Measurements from ENCODE around the gene PPFIA4. TPM values are rescaled to one million over a fixed set of nuclear protein-coding genes. Genes with fewer than 3 reads are reported as not detected.

PPFIA4 gene
- total and polyA plus RNA-seq, 10 donors = 0.21 to 12.0 (median 4.9) TPM

- intact Hi-C loops (cut with DNase I; ENCODE audit: low total_unique reads) = no loop called here
Observed at GRCh38 chr1:203052601-203053000, 26.3 kb downstream of the PPFIA4 start.

GRCh38 chr1:203054184-203054583, 27.9 kb downstream of the PPFIA4 start:
- no peak overlapping the region for H3K27ac ChIP-seq
- DNase-seq = no peak
- TF ChIP-seq POLR2A (IDR thresholded peaks at IDR 0.05) = no peak
- TF ChIP-seq POLR2AphosphoS5 (IDR thresholded peaks at IDR 0.05) = no peak
- no peak for TF ChIP-seq CTCF (IDR thresholded peaks at IDR 0.05 in 8 of 11, conservative IDR thresholded peaks at IDR 0.05 in 3 of 11)
- no peaks in the 10 kb centered on the region for H3K9me3 ChIP-seq
- no peaks in the 10 kb centered on the region for H3K36me3 ChIP-seq
- H3K4me1 ChIP-seq = peaks cover 0 to 27% (median 10%) of the 10 kb centered on the region in 6 donors
- intact Hi-C loops (cut with DNase I; ENCODE audit: low total_unique reads) = no loop called here
- H3K27me3 ChIP-seq (replicated peaks in 1 of 7) = peaks cover 0 to 24% (median 0%) of the 10 kb centered on the region in 7 donors
- H3K4me3 ChIP-seq = no peak overlapping the region
- WGBS, 5 donors = 29 to 91% (median 68%) methylated on average over 1 of the region's 1 CpG

More at GRCh38 chr1:203052601-203053000, 26.3 kb downstream of the PPFIA4 start:
- TF ChIP-seq POLR2A (IDR thresholded peaks at IDR 0.05) = no peak
- no peak for TF ChIP-seq POLR2AphosphoS5 (IDR thresholded peaks at IDR 0.05)
- no peak for TF ChIP-seq CTCF (IDR thresholded peaks at IDR 0.05 in 8 of 11, conservative IDR thresholded peaks at IDR 0.05 in 3 of 11)
- Histone ChIP-seq H3K4me3 (no peak overlapping the region), H3K36me3 (no peaks in the 10 kb centered on the region), H3K9me3 (no peaks in the 10 kb centered on the region), H3K4me1 (peaks cover 0 to 12% (median 2%) of the 10 kb centered on the region in 6 donors), H3K27me3 (replicated peaks in 1 of 7) (peaks cover 0 to 32% (median 0%) of the 10 kb centered on the region in 7 donors), H3K27ac (no peak overlapping the region)
- 78 to 90% (median 86%) methylated on average over 3 of the region's 3 CpGs for WGBS, 5 donors
- no peak for DNase-seq

GRCh38 chr1:203054642-203055041, 28.4 kb downstream of the PPFIA4 start:
- H3K27ac ChIP-seq = no peak overlapping the region
- H3K9me3 ChIP-seq = no peaks in the 10 kb centered on the region
- H3K4me1 ChIP-seq = peaks cover 0 to 31% (median 11%) of the 10 kb centered on the region in 6 donors
- no peak for TF ChIP-seq POLR2AphosphoS5 (IDR thresholded peaks at IDR 0.05)
- no peak for TF ChIP-seq CTCF (IDR thresholded peaks at IDR 0.05 in 8 of 11, conservative IDR thresholded peaks at IDR 0.05 in 3 of 11)
- TF ChIP-seq POLR2A (IDR thresholded peaks at IDR 0.05) = no peak
- no peaks in the 10 kb centered on the region for H3K36me3 ChIP-seq
- no peak overlapping the region for H3K4me3 ChIP-seq
- DNase-seq = no peak
- WGBS, 5 donors = 76 to 92% (median 85%) methylated on average over 5 of the region's 5 CpGs
- H3K27me3 ChIP-seq (replicated peaks in 1 of 7) = peaks cover 0 to 24% (median 0%) of the 10 kb centered on the region in 7 donors
- intact Hi-C loops (cut with DNase I; ENCODE audit: low total_unique reads) = no loop called here

GRCh38 chr1:203055161-203055799, 29.0 kb downstream of the PPFIA4 start:
- no peak for TF ChIP-seq CTCF (IDR thresholded peaks at IDR 0.05 in 8 of 11, conservative IDR thresholded peaks at IDR 0.05 in 3 of 11)
- H3K4me1 ChIP-seq = peaks cover 0 to 38% (median 11%) of the 10 kb centered on the region in 6 donors
- peaks cover 0 to 24% (median 0%) of the 10 kb centered on the region in 7 donors for H3K27me3 ChIP-seq (replicated peaks in 1 of 7)
- H3K4me3 ChIP-seq = no peak overlapping the region
- 89 to 93% (median 90%) methylated on average over 24 of the region's 24 CpGs for WGBS, 5 donors
- no peak overlapping the region for H3K27ac ChIP-seq
- intact Hi-C loops (cut with DNase I; ENCODE audit: low total_unique reads) = no loop called here
- no peak for DNase-seq
- H3K36me3 ChIP-seq = no peaks in the 10 kb centered on the region
- H3K9me3 ChIP-seq = no peaks in the 10 kb centered on the region

All from spleen (tissue), 11 donors.